GM18498 (cell line): ENCODE measurements around the gene DHFR.
"Not testable (repeated sequence)": the region's sequence is repeated elsewhere in the genome, so short reads cannot be mapped to it uniquely, and the experiment has no call there.

Source experiments
- ATAC-seq: cut with Tn5 transposase; IDR thresholded peaks from one replicate; pipeline ENCODE4 v1.9.1; 2021; ENCODE audit warnings: mild to moderate bottlenecking, moderate library complexity; ENCODE audit not compliant: unreplicated experiment

DHFR gene

DNA sequence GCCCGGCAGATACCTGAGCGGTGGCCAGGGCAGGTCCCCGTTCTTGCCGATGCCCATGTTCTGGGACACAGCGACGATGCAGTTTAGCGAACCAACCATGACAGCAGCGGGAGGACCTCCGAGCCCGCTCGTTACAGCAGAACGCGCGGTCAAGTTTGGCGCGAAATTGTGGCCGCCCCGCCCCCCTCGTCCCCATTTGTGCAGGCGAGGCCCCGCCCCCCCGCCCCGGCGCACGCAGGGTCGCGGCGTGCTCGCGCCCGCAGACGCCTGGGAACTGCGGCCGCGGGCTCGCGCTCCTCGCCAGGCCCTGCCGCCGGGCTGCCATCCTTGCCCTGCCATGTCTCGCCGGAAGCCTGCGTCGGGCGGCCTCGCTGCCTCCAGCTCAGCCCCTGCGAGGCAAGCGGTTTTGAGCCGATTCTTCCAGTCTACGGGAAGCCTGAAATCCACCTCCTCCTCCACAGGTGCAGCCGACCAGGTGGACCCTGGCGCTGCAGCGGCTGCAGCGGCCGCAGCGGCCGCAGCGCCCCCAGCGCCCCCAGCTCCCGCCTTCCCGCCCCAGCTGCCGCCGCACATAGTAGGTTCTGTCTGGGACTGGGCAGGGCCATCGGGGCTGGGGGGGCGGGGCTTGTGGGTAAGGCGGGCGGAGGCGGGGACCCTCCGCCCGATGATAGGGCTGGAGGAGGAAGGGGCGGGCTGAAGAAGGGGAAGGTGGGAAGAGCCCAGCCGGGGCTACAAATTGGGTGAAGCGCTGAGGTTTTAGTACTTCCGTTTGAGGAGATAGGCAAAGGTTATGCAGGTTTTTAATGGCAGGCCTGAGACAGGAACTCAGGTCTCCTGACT lies at the start of gene DHFR, which contains the start of gene MSH3:
DHFR (minus strand) TSS at position 593 of the 840 bp plus-strand sequence; CDS start at position 99, 494 bp downstream.
MSH3 (plus strand) TSS at position 262 of the 840 bp plus-strand sequence; CDS start at position 338, 76 bp downstream.
- peak; percentile 54 for ATAC-seq

DNA sequence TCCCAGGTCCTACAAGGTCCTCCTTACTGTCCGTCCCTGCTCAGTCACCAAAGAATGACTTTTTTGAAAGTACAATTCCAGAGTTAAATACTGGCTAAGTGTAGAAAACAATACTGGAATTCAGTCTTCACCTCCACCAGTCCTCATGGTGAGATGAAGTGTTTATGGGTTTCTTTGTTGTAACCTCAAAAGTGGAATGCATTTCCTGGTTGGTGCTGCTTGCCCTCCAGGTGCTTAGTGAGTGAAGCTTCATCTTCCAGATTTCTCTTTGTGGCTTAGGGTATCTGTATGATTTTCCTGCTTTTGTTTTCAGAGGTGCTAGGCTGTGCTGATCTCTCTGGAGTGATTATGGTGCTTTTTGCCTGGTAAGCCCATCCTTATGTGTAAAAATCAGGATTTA lies 49.4 kb upstream of the DHFR start:
- ATAC-seq = no peak

- no peak for ATAC-seq
These were observed 49.0 kb upstream of the DHFR start for GRCh38 chr5:80703747-80704146.

DNA sequence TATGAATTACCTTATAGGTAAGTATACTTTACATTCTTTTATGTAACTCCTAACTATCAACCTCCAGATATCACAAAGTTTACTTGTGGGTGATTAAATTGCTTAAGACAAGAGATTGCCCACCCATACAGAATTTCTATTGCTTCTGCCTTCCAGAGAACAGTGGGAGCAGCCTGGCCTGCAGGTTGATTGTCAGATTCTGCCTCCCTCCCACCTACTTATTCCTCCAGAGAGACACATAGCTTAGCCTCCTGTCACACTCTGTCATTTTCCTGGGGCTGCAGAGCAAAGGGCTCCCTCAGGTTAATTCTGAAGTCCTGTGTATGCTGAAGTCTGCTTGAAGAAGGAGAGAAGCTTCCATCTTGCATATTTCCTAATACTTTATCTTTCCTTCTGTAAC lies 48.5 kb upstream of the DHFR start:
- ATAC-seq = no peak

DNA sequence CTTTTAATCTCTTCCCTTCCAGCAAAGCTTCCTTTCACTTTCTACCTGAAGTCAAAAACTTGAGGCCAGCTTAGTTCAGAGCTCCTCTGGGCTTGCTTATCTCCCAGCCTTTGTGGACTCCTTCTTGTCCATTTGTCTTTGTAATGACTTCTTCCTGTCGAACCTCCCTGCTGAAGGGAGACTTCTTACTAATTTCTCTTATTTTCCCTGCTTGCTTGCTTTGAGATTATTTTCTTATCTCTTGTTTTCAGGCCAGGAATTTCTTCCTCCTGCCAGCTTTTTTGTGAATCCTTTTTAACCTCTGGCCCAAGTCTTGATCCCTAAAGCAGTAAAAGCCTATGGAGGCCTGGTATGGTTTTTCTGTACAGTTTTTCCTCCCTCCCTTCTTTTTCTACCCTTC lies 46.8 kb upstream of the DHFR start:
- no peak for ATAC-seq

- ATAC-seq = no peak
These were observed 43.6 kb upstream of the DHFR start for GRCh38 chr5:80698369-80698768.

DNA sequence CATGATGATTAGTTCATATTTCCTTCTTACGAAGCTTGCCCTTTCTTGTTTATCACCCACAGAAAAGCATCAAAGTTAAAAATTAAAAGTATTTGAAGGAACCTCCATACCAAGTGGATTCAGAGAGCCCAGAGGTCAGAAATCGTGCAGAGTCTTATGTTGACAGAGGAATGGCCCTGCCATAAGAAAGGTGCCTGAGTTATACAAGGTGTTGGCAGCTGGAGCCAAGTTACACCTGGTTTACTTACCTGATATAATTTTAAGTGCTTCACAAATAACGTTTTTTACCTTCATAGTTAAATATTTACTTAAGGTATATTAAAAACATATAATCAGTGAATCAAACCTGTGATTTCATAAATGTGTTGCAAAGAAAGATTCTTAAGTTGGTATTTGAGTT lies 42.3 kb upstream of the DHFR start:
- no peak for ATAC-seq

GRCh38 chr5:80696450-80696849 lies 41.7 kb upstream of the DHFR start:
- ATAC-seq = no peak

DNA sequence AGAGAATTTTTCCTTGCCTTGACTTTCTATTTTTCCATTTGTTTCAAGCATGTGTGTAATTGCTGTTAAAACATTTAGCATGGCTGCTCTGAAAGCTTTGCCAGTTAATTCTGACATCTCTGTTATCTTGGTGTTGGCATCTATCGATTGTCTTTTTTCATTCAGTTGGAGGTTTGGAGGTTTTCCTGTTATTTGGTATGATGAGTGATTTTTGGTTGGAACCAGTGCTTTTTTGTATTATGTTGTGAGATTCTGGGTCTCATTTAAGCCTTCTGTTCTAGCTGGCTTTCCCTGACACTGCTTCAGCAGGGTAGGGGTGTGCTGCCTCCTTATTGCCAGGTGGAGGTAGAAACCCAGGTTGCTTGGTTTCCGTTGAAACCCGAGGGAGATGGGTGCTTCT lies 40.9 kb upstream of the DHFR start:
- no peak for ATAC-seq

DNA sequence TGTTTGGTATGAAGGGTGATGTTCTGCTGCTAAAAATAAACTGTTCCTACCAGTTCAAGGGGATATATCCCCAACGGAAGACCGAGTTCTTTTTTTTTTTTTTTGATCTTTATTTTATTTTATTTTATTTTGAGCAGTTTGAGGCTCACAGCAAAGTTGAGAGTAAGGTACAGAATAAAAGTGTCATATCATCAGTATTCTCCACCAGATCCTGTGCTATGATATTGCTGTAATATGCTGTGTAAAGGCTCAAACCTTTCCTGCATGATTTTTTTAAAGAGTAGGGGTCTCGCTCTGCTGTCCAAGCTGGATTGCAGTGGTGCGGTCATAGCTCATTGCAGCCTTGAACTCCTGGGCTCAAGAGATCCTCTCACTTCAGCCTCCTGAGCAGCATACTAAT lies 34.8 kb upstream of the DHFR start:
- ATAC-seq = no peak

DNA sequence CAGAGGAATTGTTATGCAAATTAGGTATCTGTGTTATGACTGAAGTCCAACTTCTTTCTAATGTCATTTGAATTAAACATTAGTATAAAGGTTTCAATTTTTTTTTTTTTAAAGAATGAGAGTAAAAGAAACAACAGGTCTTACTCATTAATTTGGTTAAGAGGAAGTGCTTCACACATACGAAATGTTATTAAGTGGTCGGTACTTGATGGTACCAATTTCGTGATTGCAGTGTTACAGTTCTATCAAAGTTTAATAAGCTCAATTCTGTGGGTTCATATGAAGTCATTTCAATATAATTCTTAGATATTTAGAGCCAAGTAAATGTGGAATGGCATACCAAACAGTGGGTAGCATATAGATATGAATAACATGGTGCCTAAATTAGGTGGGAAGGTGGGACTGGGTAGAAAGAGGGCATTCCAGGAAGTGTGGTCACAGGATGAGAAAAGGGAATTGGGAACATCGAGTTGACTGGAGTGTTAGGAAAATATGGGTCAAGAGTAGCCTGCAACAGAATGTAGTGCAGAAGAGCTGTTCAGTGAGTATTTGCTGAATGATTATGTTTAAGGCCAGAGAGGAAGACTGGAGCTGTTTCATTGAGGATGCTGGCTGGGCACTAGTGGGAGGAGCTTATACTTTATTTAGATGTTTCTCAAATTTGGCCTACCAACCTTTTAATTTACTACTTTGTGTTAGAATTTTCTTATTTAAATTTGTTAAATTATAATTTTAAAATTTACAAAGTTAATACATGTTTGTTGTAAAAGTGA lies 34.1 kb upstream of the DHFR start:
- ATAC-seq = no peak

DNA sequence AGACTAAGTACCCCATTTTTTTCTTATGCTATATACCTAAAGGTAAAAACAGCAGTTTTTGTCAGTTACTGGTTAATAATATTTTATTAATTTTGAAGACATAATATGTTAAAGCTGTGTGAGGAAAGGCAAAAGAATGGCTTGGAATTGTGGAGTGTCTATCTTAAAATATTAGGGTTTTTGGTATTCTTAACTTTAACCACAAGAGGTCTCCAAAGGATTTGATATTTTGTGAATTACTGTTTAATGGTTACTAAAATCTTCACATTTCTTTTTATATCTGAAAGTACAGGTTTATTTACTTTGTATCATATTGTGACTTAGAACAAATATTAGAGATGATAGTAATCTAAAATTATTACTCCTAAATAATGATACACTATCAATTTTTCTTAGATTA lies 32.0 kb upstream of the DHFR start:
- no peak for ATAC-seq

DNA sequence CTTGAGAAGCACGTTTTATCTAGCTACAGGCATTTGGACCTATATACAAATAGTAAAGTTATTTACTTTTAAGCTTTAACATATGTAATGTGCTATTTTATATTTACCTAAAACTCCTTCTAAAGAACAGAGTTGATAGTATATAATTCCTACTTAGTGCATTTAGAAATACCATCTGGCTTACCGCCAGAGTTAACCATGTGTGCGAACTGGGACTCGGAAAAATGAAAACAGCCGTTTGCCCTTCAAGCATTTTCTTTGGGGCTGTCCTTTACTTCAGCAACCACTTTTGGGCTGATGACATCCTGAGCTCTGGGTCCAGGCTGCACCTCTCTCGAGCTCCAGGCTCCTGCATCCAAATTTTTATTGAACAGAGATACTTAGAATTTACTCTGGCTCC lies 21.9 kb upstream of the DHFR start:
- no peak for ATAC-seq

- ATAC-seq = peak; percentile 59
These were observed 17.5 kb upstream of the DHFR start for GRCh38 chr5:80672140-80672736.

DNA sequence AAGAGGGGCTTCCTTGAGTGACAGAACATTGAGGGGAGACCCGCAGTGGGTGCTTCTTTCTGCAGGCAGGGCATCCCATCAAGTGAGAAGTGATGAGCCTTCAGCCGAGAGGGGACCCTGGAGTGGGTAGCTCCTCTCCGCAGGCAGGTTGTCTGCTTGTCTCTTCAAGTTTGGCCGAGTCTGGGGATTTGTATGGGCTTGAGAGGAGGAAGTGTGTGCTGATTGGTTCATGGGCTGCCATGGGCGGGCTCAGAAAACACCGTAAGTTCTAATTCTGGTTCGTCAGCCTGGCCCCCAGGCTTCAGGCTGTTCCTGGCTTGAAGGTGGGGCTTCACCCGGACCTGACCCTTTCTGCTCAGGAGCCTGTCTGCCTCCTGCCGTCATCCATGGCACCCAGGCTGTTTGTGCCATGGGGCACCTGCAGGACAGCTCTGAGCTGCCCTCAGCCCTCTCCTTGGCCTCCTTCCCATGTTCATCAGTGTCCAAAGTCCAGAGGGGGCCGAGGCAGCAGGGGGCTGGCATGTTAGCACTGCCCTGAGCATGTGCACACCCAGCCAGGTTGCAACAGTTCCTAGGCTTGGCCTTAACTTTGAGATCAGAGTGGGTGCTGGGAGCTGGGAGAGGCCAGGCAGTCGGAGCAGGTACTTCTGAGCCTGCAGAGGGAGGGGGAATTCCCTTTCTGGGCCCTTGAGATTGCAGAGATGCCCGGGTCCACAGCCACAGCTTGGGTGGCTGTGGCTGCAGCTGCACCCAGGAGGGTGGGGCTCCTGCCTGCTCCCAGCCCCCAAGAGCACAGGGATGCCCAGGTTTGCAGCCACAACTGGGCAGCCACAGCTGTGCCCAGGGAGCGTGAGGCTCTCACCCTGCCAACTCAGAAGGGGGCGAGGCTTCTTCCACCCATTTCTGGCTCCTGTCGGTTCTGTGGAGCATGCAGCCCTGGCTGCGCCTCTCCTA lies 13.5 kb upstream of the DHFR start:
- ATAC-seq = peak; percentile 67

DNA sequence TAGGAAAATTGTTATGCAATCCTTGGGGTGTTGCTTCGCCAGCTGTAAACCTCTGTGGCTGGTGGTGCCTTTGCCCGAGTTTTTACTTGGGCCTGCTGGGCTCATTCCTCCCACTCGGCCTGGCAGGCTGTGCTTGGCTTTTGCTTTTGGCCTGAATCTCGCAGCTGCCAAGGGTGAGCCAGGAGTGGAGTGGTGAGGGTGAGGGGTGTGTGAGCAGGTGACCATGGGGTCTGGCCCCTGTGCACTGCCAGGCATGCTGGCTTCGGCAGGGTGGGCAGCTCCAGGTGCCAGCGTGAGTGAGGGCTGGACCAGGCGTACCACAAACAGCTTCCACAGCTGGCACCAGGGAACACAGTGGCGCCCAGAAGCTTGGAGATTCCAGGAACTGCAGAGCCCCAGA lies 12.6 kb upstream of the DHFR start:
- ATAC-seq = no peak

DNA sequence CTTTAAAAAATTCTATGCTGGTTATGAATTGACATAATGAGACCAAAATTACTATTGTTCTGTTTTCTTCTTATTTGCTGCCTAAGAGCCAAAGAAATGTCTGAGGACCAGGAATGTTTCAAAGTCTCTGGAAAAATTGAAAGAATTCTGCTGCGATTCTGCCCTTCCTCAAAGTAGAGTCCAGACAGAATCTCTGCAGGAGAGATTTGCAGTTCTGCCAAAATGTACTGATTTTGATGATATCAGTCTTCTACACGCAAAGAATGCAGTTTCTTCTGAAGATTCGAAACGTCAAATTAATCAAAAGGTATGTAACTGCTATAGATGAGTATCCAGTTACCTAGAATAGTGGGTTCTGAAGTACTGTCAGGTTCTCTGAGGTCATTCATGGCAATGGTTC lies 10.3 kb upstream of the DHFR start:
- ATAC-seq = no peak

DNA sequence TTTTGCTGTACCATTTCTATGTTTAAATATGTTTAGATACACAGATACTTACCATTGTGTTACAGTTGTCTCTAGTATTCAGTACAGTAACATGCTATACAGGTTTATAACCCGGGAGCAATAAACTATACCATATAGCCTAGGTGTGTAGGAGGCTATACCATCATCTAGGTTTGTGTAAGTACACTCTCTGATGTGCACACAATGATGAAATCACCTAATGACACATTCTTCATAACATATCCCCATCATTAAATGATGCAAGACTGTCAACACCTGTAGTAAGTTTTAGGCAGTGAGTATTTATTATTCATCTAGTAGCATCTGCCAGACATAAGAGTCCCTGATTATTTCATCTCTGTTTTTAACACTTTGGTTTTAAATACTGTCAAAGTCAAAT lies 7.3 kb upstream of the DHFR start:
- no peak for ATAC-seq

DNA sequence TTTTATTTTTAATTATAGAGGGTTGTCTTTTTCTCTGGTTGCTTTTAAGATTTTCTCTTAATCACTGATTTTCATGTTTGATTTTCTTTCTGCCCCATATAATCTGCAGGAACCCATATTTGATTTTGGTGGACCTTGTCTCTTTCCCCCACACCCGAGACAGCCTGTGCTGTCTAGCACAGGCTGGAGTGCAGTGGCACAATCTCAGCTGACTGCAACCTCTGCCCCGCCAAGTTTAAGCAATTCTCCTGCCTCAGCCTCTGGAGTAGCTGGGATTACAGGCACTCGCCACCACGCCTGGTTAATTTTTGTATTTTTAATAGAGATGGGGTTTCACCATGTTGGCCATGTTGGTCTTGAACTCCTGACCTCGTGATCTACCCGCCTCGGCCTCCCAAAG lies 5.9 kb upstream of the DHFR start:
- ATAC-seq = not testable (repeated sequence)

DNA sequence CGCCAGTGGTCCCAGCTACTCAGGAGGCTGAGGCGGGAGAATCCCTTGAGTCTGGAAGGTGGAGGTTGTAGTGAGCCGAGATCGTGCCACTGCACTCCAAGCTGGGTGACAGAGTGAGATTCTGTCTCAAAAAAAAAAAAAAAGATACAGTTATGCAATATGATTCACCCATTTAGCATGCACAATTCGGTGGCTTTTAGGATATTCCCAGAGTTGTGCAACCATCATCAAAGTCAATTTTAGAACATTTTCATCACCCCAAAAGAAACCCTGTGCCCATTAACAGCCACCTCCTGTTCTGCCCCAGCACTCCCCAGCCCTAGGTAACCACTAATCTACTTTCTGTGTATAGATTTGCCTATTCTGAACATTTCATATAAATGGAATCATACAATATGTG lies 4.3 kb upstream of the DHFR start:
- no peak for ATAC-seq

DNA sequence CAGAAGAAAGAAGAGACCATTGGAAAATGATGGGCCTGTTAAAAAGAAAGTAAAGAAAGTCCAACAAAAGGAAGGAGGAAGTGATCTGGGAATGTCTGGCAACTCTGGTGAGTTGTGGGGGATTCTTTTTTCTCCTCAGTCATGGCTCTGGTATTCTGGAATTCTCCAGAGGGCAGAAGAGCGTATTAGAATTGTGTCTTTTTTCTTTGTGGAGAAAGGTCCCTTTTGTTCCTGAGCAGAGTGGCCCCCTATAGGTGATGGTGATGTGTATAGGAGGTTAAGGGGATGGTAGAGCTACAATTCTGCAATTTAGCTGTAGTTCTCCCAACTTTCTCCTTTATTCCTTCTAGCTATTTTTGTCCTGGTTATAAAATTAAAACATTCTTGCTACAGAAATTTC lies 1.6 kb upstream of the DHFR start:
- no peak for ATAC-seq
